Measurements from ENCODE around the gene TRAPPC10. TPM values are rescaled to one million over a fixed set of nuclear protein-coding genes. Genes with fewer than 3 reads are reported as not detected.
A peak's percentile ranks its signal among the peaks of the same experiment; 100 is the strongest.
"Not testable (repeated sequence)": the region's sequence is repeated elsewhere in the genome, so short reads cannot be mapped to it uniquely, and the experiment has no call there.

TRAPPC10 gene
- total RNA-seq, 2 donors from 2014 or later = 46.6 to 50.2 TPM

GRCh38 chr21:44107589-44107988 is 95.5 kb downstream of the TRAPPC10 start:
- H3K9ac ChIP-seq (ENCODE audit: low read depth in 2 of 2, low read length in 2 of 2); DNase-seq; intact Hi-C loops (cut with DNase I); H3K4me1 ChIP-seq; H3K27me3 ChIP-seq; H3K36me3 ChIP-seq; H3K9me3 ChIP-seq; H3K27ac ChIP-seq: not testable (repeated sequence)
- peak overlapping the region; percentile 31 for H3K4me3 ChIP-seq

GRCh38 chr21:44113702-44114371 is 101.7 kb downstream of the TRAPPC10 start:
- DNase-seq; H3K9ac ChIP-seq (ENCODE audit: low read depth in 2 of 2, low read length in 2 of 2); H3K27ac ChIP-seq; H3K27me3 ChIP-seq; H3K4me1 ChIP-seq; intact Hi-C loops (cut with DNase I); H3K36me3 ChIP-seq; H3K4me3 ChIP-seq; H3K9me3 ChIP-seq: not testable (repeated sequence)

DNA sequence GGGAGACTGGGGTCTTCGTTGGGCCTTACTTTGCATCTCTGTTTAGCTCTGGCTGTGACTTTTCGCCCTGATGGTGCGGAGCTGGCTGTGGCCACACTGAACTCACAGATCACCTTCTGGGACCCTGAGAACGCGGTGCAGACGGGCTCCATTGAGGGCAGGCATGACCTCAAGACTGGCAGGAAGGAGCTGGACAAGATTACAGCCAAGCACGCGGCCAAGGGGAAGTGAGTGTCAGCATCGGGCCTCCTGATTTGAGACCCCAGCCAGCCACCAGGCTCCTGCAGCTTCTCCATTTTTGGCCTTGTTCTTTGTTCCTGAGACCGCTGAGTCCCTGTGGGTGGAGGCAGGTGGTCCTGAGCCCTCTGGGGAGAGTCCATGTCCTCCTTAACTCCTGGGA is 110.0 kb downstream of the TRAPPC10 start:
- H3K4me1 ChIP-seq; H3K27me3 ChIP-seq; DNase-seq; H3K36me3 ChIP-seq; H3K27ac ChIP-seq; H3K4me3 ChIP-seq; H3K9me3 ChIP-seq; H3K9ac ChIP-seq (ENCODE audit: low read depth in 2 of 2, low read length in 2 of 2); intact Hi-C loops (cut with DNase I): not testable (repeated sequence)

GRCh38 chr21:44127827-44128226 is 115.7 kb downstream of the TRAPPC10 start:
- H3K27ac ChIP-seq; intact Hi-C loops (cut with DNase I); H3K27me3 ChIP-seq; H3K4me3 ChIP-seq; H3K36me3 ChIP-seq; H3K9me3 ChIP-seq; H3K9ac ChIP-seq (ENCODE audit: low read depth in 2 of 2, low read length in 2 of 2); H3K4me1 ChIP-seq; DNase-seq: not testable (repeated sequence)

- H3K4me3 ChIP-seq; H3K4me1 ChIP-seq; H3K9ac ChIP-seq (ENCODE audit: low read depth in 2 of 2, low read length in 2 of 2); H3K36me3 ChIP-seq; DNase-seq; H3K9me3 ChIP-seq; intact Hi-C loops (cut with DNase I); H3K27ac ChIP-seq; H3K27me3 ChIP-seq: not testable (repeated sequence)
These were observed 121.6 kb downstream of the TRAPPC10 start for GRCh38 chr21:44133715-44134057.

- H3K9ac ChIP-seq (ENCODE audit: low read depth in 2 of 2, low read length in 2 of 2); H3K4me1 ChIP-seq; intact Hi-C loops (cut with DNase I): not testable (repeated sequence)
These were observed 122.6 kb downstream of the TRAPPC10 start for GRCh38 chr21:44134732-44135131.

DNA sequence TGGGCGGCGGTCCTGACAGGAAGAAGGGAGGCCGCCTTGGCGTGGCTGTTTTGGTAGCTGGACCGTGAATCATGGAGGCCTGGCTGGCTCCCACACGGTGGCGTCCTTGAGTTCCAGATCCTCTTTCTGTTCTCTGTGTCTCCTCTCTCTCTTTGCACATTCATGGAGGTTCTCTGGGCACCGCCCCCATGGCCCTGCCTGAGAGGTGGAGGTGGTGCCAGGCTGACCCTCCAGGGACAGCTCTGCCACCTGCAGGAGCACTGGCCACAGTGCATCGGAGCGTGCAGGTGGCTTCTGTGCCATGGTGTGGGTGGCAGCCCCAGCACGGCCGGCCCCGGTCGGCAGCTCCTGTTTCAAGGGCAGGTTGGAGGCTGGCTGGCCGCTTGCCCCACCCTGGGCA is 125.9 kb downstream of the TRAPPC10 start:
- DNase-seq; H3K9ac ChIP-seq (ENCODE audit: low read depth in 2 of 2, low read length in 2 of 2); H3K27ac ChIP-seq; H3K4me3 ChIP-seq; intact Hi-C loops (cut with DNase I); H3K4me1 ChIP-seq; H3K9me3 ChIP-seq; H3K27me3 ChIP-seq; H3K36me3 ChIP-seq: not testable (repeated sequence)

More at GRCh38 chr21:44134732-44135131, 122.6 kb downstream of the TRAPPC10 start:
- not testable (repeated sequence) for H3K36me3 ChIP-seq, DNase-seq, H3K27me3 ChIP-seq, H3K4me3 ChIP-seq, H3K9me3 ChIP-seq, H3K27ac ChIP-seq

DNA sequence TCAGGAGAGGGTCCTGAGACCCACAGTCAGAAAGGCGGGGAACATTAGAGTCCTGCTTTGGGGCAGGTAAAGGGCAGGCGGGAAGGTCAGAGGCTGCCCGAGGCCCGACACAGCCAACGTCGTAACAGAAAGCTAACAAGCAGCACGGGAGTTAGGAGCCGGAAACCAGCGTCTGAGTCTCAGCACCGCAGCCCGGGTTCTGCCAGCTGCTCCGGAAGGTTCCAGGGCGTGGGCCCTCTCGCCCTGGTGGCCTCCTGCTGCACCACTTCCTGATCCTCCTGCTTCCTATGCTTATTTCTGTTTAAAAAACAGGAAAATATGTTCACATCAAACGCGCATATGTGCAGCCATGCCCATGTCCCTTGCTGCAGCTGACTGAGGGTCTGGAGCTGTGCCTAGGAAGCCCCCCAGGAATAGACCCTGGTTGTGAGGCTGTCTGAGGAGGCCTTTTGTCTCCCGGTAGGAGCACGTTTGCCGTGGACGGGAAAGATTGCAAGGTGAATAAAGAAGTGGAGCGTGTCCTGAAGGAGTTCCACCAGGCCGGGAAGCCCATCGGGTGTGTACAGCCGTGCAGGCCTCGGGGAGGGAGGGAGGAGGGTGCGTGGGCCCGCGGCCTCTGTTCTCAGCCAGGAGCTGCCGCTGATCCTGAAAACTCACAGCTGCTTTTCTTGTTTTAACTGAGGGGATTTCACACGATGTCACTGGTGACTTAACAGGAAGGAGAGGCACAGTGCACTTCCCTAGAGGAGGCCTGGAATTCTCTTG is 127.9 kb downstream of the TRAPPC10 start:
- H3K4me1 ChIP-seq; H3K4me3 ChIP-seq; intact Hi-C loops (cut with DNase I); H3K9ac ChIP-seq (ENCODE audit: low read depth in 2 of 2, low read length in 2 of 2); H3K9me3 ChIP-seq; H3K36me3 ChIP-seq; H3K27ac ChIP-seq; H3K27me3 ChIP-seq: not testable (repeated sequence)
- DNase-seq = peak; percentile 12

- H3K4me3 ChIP-seq; H3K4me1 ChIP-seq; H3K9ac ChIP-seq (ENCODE audit: low read depth in 2 of 2, low read length in 2 of 2); H3K27ac ChIP-seq; H3K27me3 ChIP-seq; intact Hi-C loops (cut with DNase I); H3K36me3 ChIP-seq; DNase-seq; H3K9me3 ChIP-seq: not testable (repeated sequence)
These were observed 128.4 kb downstream of the TRAPPC10 start for GRCh38 chr21:44140552-44140932.

GRCh38 chr21:44142470-44142869 is 130.4 kb downstream of the TRAPPC10 start:
- H3K9me3 ChIP-seq; intact Hi-C loops (cut with DNase I); DNase-seq; H3K27me3 ChIP-seq; H3K4me1 ChIP-seq; H3K4me3 ChIP-seq; H3K9ac ChIP-seq (ENCODE audit: low read depth in 2 of 2, low read length in 2 of 2); H3K36me3 ChIP-seq; H3K27ac ChIP-seq: not testable (repeated sequence)

- H3K9me3 ChIP-seq; DNase-seq; intact Hi-C loops (cut with DNase I): not testable (repeated sequence)
These were observed 131.3 kb downstream of the TRAPPC10 start for GRCh38 chr21:44143380-44143779.

GRCh38 chr21:44143996-44144395 is 131.9 kb downstream of the TRAPPC10 start:
- DNase-seq; H3K9ac ChIP-seq (ENCODE audit: low read depth in 2 of 2, low read length in 2 of 2); H3K36me3 ChIP-seq; intact Hi-C loops (cut with DNase I); H3K4me1 ChIP-seq; H3K27ac ChIP-seq; H3K27me3 ChIP-seq; H3K9me3 ChIP-seq; H3K4me3 ChIP-seq: not testable (repeated sequence)

More at GRCh38 chr21:44143380-44143779, 131.3 kb downstream of the TRAPPC10 start:
- not testable (repeated sequence) for H3K27me3 ChIP-seq; H3K4me1 ChIP-seq; H3K36me3 ChIP-seq; H3K9ac ChIP-seq (ENCODE audit: low read depth in 2 of 2, low read length in 2 of 2); H3K4me3 ChIP-seq; H3K27ac ChIP-seq

DNA sequence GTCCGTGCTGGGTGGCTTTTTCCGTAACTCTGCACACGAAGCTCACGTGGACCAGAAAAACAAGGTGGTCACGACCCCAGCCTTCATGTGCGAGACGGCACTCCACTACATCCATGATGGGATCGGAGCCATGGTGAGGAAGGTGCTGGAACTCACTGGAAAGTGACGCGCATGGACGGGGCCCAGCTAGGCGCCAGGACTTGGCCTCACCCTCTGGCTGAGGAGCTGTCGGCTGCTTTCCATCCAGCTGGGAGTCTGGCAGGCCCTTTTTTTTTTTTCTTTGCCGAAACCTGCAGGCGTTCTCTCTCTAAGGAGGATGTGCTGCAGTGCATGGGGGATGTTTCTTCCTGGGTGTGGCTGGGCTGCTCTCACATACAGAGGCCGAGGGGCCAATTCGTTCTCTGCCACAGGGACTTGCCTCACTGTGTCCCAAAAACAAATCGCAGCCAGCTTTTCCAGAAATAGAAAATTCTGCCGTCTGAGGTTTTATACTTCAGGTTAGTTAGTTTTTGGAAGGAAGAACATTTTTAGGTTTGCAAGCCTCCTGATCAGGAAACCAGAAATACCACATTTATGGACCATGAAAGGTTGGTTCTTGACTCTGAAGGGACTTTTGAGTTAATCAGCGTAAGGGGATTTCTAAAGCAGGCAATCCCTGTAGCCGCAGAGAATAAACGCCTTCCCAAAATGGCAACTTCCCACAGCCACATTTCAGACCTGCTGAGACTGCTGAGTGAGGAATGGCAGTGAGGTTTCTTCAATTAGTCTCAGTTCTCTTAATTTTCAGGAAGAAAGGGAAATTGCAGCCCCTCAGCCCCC is 132.9 kb downstream of the TRAPPC10 start:
- H3K4me3 ChIP-seq; H3K27ac ChIP-seq; DNase-seq; intact Hi-C loops (cut with DNase I); H3K27me3 ChIP-seq; H3K9ac ChIP-seq (ENCODE audit: low read depth in 2 of 2, low read length in 2 of 2); H3K4me1 ChIP-seq; H3K36me3 ChIP-seq; H3K9me3 ChIP-seq: not testable (repeated sequence)
